Neuron (in vitro differentiated cells): Measurements from ENCODE around the gene PTMA.
"Not testable (repeated sequence)": the region's sequence is repeated elsewhere in the genome, so short reads cannot be mapped to it uniquely, and the experiment has no call there.

Experiments
- H2AFZ ChIP-seq: one replicate; pipeline ENCODE4 v1.6.1; 2013; ENCODE audit warnings: low read depth, mild to moderate bottlenecking, inconsistent platforms, low read length, moderate library complexity
- H3K27me3 ChIP-seq: one replicate; pipeline ENCODE4 v1.6.1; 2013; ENCODE audit warnings: low read length; ENCODE audit not compliant: insufficient read depth
- H3K36me3 ChIP-seq: one replicate; pipeline ENCODE4 v1.6.1; 2013; ENCODE audit warnings: low read length; ENCODE audit not compliant: insufficient read depth
- H3K4me1 ChIP-seq: one replicate; pipeline ENCODE4 v1.6.1; 2013; ENCODE audit warnings: low read length; ENCODE audit not compliant: insufficient read depth
- H3K4me3 ChIP-seq: 2 replicates; pipeline ENCODE4 v1.5.1; 2013; ENCODE audit warnings: mild to moderate bottlenecking, low read length, moderate library complexity
- H3K9me3 ChIP-seq: one replicate; pipeline ENCODE4 v1.6.1; 2013; ENCODE audit warnings: low read length

The PTMA gene

DNA sequence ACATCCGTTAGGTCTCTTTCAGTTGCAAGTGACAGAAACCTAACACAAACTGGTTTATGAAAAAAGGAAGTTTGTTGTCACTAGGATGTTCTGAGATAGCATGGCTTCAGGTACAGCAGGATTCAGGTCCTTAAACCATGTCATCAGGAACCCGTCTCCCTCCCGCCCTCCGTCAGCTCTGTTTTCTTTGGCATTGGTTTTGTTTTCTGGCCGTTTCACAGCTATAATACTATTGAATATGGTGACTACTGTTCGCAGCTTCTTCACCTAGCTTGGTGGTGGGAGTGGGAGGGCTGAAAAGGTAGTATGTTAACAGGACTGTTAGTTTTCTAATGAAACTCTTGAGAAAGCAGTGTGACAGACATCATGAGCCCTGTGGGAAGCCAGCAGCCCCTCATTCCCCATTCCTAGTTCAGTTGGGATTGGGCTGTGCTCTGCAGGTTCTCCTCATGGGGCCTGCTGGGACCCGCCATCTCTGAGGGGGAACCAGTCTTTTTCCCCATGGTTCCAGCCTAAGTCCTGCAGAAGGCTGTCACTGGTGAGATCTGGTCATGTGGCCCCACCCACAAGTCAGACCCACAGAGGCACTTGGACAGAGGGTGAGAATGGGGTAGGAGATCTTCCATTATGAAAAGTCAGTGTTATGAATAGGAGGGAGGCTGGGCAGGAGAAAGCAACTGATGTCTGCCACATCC is 12.1 kb downstream of the PTMA start:
- no peak overlapping the region for H3K4me3 ChIP-seq
- H3K27me3 ChIP-seq, result no peaks in the 10 kb centered on the region
- H3K9me3 ChIP-seq, result no peaks in the 10 kb centered on the region

DNA sequence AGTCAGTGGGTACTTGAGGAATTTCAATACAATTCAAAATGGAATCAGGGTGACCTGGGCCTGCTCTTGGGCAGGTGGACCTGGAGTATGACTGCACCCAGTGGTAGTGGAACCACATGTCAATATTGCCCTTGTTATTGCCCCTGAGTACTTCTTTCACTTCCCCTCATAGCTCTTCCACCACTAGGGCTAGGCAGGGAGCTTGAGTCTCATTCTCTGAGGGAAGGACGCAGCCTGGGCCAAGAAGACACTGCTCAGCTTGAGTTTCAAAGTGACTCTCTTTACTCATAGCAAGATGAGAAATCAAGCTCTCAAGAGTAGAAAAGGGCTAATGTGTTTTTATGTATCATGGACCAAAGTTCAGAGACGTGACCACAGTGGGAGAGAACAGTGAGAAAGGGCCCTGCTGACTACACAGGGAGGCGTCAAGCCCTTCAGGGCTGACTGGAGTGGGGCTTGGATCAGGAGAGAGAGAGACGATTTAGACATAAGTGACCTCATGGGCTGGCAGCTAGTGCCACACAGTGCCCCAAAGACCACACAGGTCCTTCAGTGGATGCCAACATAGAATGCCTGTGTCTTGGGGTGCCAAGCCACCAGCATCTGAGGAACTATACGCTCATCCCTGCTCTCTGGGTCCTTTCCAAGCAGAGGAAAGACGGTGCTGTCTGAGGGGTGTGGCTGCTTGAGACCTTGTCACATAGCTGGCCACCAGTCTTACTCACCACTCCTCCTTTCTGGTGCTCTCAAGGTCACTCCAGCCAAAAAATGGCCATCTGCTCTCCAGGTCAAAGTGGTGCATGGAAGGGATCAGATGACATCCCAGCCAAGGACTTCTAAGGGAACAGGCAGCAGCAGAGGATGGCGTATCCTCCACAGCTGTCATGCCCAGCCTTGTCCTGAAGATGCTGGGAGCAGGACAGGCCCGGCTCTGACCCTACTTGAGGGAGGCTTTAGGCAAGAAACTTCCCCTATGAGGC is 13.0 kb downstream of the PTMA start:
- no peaks in the 10 kb centered on the region for H3K27me3 ChIP-seq
- H2AFZ ChIP-seq, result no peak overlapping the region
- H3K36me3 ChIP-seq, result no peaks in the 10 kb centered on the region
- H3K9me3 ChIP-seq, result no peaks in the 10 kb centered on the region
- peaks cover 7% of the 10 kb centered on the region for H3K4me1 ChIP-seq
- no peak overlapping the region for H3K4me3 ChIP-seq

More for the DNA sequence above, 12.1 kb downstream of the PTMA start:
- Histone ChIP-seq H2AFZ (no peak overlapping the region), H3K36me3 (no peaks in the 10 kb centered on the region), H3K4me1 (peaks cover 9% of the 10 kb centered on the region)

DNA sequence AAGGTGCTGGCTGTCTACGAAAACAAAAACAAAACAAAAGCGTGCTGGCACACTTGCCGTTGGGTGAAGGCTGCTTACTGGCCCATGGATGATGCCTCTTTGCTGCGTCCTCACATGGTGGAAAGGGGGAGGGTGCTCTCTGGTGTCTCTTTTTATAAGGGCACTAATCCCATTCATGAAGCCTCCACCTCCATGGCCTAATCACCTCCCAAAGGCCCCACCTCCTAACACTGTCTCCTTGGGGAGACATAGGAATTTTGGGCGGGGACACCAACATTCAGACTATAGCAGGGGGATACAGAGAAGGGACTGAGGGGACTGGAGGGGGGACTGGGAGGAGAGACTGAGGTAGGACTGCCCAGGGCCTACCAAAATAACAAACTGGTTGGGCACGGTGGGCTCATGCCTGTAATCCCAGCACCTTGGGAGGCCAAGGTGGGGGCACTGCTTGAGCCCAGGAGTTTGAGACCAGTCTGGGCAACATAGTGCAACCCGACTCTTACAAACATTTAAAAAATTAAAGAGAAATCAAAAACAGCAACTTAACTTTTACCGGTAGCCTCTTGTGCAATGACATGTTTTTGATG is 14.5 kb downstream of the PTMA start:
- no peaks in the 10 kb centered on the region for H3K27me3 ChIP-seq
- H3K4me3 ChIP-seq, result no peak overlapping the region
- H2AFZ ChIP-seq, result no peak overlapping the region
- H3K4me1 ChIP-seq, result no peaks in the 10 kb centered on the region
- H3K9me3 ChIP-seq, result no peaks in the 10 kb centered on the region
- no peaks in the 10 kb centered on the region for H3K36me3 ChIP-seq

DNA sequence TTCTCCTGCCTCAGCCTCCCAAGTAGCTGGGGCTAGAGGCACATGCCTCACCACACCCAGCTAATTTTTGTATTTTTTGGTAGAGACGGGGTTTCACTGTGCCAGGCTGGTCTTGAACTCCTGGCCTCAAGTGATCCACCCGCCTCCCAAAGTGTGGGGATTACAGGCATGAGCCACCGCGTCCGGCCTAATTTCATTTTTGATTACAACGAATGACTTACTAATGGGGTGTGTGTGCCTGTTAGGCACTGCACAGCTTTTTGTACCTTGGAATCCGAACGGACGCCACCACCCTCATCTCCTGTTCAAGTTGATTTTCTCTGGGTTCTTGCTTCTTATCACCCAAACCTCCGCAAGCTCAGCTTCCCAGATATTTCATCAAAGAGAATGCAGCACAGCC is 17.2 kb downstream of the PTMA start:
- Histone ChIP-seq H2AFZ (no peak overlapping the region), H3K4me3 (no peak overlapping the region), H3K27me3 (no peaks in the 10 kb centered on the region), H3K36me3 (no peaks in the 10 kb centered on the region), H3K4me1 (no peaks in the 10 kb centered on the region), H3K9me3 (no peaks in the 10 kb centered on the region)

DNA sequence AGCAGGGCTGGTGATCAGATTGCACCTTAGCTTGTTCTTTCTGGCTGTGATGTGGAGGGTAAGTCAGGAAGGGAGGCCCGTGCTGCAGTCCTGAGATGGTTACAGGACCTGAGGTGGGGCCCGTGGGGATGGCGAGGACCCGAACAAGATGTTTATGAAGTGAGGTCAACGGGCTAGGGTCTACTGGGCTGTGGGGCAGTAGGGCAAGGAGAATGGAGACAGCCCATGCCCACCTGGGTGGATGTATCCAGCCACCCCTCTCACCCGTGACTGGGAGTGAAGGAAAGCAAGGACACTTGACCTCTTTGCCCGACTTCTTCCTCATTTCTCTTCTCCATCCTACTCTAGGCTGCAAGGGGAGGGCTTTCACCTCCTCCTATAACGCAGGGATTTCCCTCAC is 18.0 kb downstream of the PTMA start:
- peaks cover 1% of the 10 kb centered on the region for H3K36me3 ChIP-seq
- H3K27me3 ChIP-seq, result no peaks in the 10 kb centered on the region
- no peak overlapping the region for H3K4me3 ChIP-seq
- H3K4me1 ChIP-seq, result no peaks in the 10 kb centered on the region
- H2AFZ ChIP-seq, result no peak overlapping the region
- H3K9me3 ChIP-seq, result no peaks in the 10 kb centered on the region

DNA sequence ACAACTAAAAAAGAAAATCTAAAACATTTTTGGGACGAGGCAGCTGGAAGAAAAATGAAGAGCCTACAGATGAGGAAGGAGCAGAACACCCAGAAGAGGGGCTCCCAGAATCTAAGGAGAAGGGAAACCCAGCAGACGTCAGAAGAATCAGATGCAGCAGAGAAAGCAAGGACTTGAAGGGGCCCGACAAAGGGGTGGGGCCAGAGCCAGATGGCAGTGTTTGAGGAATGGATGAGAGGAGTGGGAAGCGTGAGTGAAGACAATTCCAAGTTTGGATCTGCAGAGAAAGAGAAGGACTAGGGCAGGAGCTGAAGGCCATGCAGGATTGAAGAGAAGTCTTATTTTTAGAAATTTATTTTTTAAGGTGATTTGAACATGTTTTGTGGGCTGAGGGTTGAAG is 19.3 kb downstream of the PTMA start:
- no peaks in the 10 kb centered on the region for H3K27me3 ChIP-seq
- no peak overlapping the region for H2AFZ ChIP-seq
- no peaks in the 10 kb centered on the region for H3K4me1 ChIP-seq
- H3K4me3 ChIP-seq, result no peak overlapping the region
- peaks cover 10% of the 10 kb centered on the region for H3K36me3 ChIP-seq
- H3K9me3 ChIP-seq, result no peaks in the 10 kb centered on the region

DNA sequence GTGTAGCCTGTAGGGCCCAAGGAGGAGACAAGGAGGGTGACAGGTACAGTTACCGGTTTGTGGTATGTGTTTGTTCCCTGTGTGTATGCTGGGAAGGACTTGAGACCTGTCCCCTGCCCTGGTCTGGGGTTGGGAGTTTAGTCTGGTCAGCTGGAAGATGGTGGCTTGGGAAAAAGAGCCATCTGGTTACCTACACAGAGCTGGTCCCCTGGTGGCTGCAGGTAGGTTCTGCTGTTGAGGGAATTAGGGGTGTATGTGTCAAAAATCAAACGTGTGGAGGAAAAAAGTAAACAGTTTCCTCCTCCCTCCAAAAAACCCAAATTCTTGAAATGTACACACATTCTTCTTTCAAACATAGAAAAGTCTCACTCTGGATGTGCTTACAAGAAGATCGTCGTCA is 24.3 kb downstream of the PTMA start:
- Histone ChIP-seq H3K9me3 (no peaks in the 10 kb centered on the region), H3K36me3 (peaks cover 28% of the 10 kb centered on the region), H3K4me1 (peaks cover 4% of the 10 kb centered on the region), H2AFZ (no peak overlapping the region), H3K4me3 (no peak overlapping the region), H3K27me3 (no peaks in the 10 kb centered on the region)

DNA sequence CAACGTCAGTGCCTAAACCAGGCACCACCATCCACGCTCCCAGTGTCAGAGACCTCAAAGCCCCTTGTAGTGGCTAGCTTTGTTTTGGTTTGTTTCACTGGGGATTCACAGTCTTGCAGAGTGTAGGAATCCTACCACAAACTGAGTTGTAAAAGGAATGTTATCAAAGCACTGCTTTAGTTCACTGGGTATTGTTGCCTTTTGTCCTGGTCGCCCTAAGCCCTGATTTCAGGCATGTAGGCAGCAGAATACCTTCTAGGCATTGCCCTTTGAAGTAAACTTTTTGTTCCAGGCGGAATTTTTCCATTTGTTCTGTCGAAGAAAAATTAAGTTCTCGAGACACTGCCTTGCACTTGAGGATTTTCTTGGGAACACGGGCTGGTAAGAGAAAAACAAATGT is 29.4 kb downstream of the PTMA start:
- Histone ChIP-seq H3K4me1 (peaks cover 11% of the 10 kb centered on the region), H3K27me3 (no peaks in the 10 kb centered on the region), H3K4me3 (no peak overlapping the region), H3K36me3 (peaks cover 22% of the 10 kb centered on the region), H3K9me3 (no peaks in the 10 kb centered on the region), H2AFZ (no peak overlapping the region)

DNA sequence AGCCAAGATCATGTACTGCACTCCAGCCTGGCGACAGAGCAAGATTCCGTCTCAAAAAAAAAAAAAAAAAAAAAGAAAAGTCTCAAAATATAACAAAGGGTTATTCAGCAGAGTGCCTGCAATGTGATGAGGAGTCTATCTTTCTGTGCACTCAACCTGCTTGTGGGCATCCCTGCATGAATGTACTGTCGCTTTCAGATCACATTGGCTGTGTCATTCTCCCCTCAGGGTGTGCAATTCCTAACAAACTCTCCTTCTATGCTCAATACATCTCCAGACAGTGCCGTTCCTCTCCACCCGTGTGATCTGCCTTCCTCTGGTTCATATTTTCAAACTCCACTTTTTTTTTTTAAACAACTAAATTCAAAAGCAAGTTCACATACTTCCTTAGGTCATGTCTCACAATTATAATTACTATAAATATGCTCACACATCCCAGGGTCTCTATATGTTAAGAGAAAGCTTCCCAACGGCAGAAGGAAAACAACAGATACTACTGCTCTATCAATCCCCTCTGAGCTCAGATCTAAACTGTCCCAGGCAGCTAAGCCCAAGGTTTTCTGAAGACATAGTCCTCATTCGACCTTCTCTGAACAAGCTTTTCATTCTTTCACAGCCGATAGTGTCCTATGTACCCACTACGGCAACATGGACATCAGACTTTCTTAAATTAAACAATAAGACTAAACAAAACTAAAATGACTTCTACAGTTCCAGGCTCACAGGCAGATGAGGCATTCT is 35.2 kb downstream of the PTMA start:
- Histone ChIP-seq H3K36me3 (peaks cover 3% of the 10 kb centered on the region), H2AFZ (no peak overlapping the region), H3K9me3 (no peaks in the 10 kb centered on the region), H3K4me1 (peaks cover 13% of the 10 kb centered on the region), H3K4me3 (no peak overlapping the region), H3K27me3 (no peaks in the 10 kb centered on the region)

DNA sequence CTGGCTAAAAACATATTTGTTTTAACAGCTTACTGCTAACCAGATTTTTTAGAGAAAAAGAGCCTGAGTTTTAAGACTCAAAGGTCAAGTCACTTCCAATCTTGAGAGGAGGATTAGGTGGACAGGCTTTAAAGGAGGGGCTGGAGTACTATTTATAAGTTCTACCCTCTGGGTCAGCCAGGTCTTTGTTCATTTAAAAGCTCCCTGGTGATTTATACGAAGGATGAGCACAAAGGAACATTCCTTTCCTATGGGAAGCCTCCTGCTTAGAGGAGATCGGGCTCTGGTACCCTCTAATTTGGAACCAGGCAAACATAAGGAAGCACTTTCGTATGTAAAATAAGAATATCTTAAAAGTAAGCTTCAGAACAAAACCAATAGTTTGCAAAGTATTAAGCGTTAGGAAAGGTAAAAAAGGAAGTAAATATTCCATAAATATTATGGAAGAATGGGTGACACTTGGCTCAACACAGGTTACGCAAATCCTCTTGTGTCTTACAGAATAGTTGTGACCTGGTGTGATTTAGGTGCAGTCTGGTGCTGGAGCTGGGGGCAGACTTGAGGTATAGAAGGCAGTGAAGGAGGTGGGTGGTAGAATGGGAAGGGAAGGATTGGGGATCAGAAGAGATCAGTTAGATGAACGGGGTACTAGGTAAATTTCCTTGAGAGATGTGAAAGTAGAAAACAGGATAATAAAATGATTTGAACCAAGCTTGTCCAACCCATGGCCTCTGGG is 37.1 kb downstream of the PTMA start:
- H3K4me1 ChIP-seq, result peaks cover 13% of the 10 kb centered on the region
- H3K9me3 ChIP-seq, result no peaks in the 10 kb centered on the region
- H2AFZ ChIP-seq, result no peak overlapping the region
- H3K36me3 ChIP-seq, result no peaks in the 10 kb centered on the region
- no peaks in the 10 kb centered on the region for H3K27me3 ChIP-seq
- H3K4me3 ChIP-seq, result no peak overlapping the region

DNA sequence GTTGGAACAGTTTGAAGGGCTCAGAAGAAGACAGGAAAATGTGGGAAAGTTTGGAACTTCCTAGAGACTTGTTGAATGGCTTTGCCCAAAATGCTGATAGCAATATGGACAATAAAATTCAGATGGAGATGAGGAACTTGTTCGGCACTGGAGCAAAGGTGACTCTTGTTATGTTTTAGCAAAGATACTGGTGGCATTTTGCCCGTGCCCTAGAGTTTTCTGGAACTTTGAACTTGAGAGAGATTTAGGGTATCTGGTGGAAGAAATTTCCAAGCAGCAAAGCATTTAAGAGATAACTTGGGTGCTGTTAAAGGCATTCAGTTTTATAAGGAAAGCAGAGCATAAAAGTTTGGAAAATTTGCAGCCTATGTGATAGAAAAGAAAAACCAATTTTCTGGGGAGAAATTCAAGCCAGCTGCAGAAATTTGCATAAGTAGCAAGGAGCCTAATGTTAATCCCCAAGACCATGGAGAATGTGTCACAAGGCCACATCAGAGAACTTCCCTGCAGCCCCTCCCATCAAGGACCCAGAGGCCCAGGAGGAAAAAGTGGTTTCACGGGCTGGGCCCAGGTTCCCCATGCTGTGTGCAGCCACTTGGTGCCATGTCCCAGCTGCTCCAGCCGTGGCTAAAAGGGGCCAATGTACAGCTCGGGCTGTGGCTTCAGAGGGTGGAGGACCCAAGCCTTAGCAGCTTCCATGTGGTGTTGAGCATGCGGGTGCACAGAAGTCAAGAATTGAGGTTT is 40.0 kb downstream of the PTMA start:
- H3K4me1 ChIP-seq, result peaks cover 13% of the 10 kb centered on the region
- H3K9me3 ChIP-seq, H3K27me3 ChIP-seq, H3K4me3 ChIP-seq, H3K36me3 ChIP-seq, H2AFZ ChIP-seq: not testable (repeated sequence)

DNA sequence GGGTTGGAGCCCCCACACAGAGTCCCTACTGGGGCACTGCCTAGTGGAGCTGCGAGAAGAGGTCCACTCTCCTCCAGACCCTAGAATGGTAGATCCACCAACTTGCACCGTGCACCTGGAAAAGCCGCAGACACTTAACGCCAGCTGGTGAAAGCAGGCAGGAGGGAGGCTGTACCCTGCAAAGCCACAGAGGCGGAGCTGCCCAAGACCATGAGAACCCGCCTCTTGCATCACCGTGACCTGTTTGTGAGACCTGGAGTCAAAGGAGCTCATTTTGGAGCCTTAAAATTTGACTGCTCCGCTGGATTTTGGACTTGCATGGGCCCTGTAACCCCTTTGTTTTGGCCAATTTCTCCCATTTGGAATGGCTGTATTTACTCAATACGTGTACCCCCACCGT is 40.7 kb downstream of the PTMA start:
- H3K4me1 ChIP-seq, result peaks cover 13% of the 10 kb centered on the region
- H3K27me3 ChIP-seq, H3K36me3 ChIP-seq, H3K9me3 ChIP-seq, H2AFZ ChIP-seq, H3K4me3 ChIP-seq: not testable (repeated sequence)
